Dendritic cell treated with granulocyte-macrophage colony-stimulating factor and Interleukin-4, amounts not matched to agents 40 ng/mL and 50 ng/mL, for 4 days (primary cell): ENCODE data around the gene RAB3B.

Source experiments
- H3K27ac Mint-ChIP-seq: one replicate; pipeline ENCODE4 v1.8.0; 2022; ENCODE audit warnings: mild to moderate bottlenecking, mixed read lengths
- H3K27me3 Mint-ChIP-seq: one replicate; pipeline ENCODE4 v1.8.0; 2022; ENCODE audit warnings: mild to moderate bottlenecking, mixed read lengths
- H3K36me3 Mint-ChIP-seq: one replicate; pipeline ENCODE4 v1.8.0; 2022; ENCODE audit warnings: low read depth, mixed read lengths
- H3K4me1 Mint-ChIP-seq: one replicate; pipeline ENCODE4 v1.8.0; 2022; ENCODE audit warnings: low read depth, mixed read lengths
- H3K4me3 Mint-ChIP-seq: one replicate; pipeline ENCODE4 v1.8.0; 2022; ENCODE audit warnings: mild to moderate bottlenecking, moderate library complexity, mixed read lengths
- H3K9me3 Mint-ChIP-seq: one replicate; pipeline ENCODE4 v1.8.0; 2022; ENCODE audit warnings: mixed read lengths
- intact Hi-C: fragments of 100-400 bp; cut with micrococcal nuclease; formaldehyde crosslinking; loops from one replicate; pipeline ENCODE4 v1.15.0; 2022

RAB3B gene

GRCh38 chr1:51956528-51957509, 33.7 kb downstream of the RAB3B start:
- Mint-ChIP-seq H3K4me3 (no peak overlapping the region), H3K27me3 (peaks cover 9% of the 10 kb centered on the region), H3K9me3 (no peaks in the 10 kb centered on the region), H3K27ac (no peak overlapping the region), H3K4me1 (peaks cover 5% of the 10 kb centered on the region), H3K36me3 (no peaks in the 10 kb centered on the region)
- intact Hi-C loops: no loop called here

- no peaks in the 10 kb centered on the region for H3K9me3 Mint-ChIP-seq
- H3K4me1 Mint-ChIP-seq: peaks cover 5% of the 10 kb centered on the region
- intact Hi-C loops: no loop called here
- no peak overlapping the region for H3K4me3 Mint-ChIP-seq
- no peaks in the 10 kb centered on the region for H3K36me3 Mint-ChIP-seq
- peaks cover 13% of the 10 kb centered on the region for H3K27me3 Mint-ChIP-seq
- H3K27ac Mint-ChIP-seq: no peak overlapping the region
These were observed 34.5 kb downstream of the RAB3B start for GRCh38 chr1:51955797-51956527.

- no peak overlapping the region for H3K27ac Mint-ChIP-seq
- no peak overlapping the region for H3K4me3 Mint-ChIP-seq
- no peaks in the 10 kb centered on the region for H3K36me3 Mint-ChIP-seq
- peaks cover 8% of the 10 kb centered on the region for H3K27me3 Mint-ChIP-seq
- H3K4me1 Mint-ChIP-seq: peaks cover 5% of the 10 kb centered on the region
- peaks cover 4% of the 10 kb centered on the region for H3K9me3 Mint-ChIP-seq
- intact Hi-C loops: no loop called here
These were observed 35.7 kb downstream of the RAB3B start for GRCh38 chr1:51954783-51955182.

GRCh38 chr1:51953079-51953478, 37.4 kb downstream of the RAB3B start:
- Mint-ChIP-seq H3K27me3 (peaks cover 11% of the 10 kb centered on the region), H3K36me3 (no peaks in the 10 kb centered on the region), H3K9me3 (peaks cover 7% of the 10 kb centered on the region), H3K4me1 (peaks cover 5% of the 10 kb centered on the region), H3K27ac (no peak overlapping the region), H3K4me3 (no peak overlapping the region)
- intact Hi-C loops: no loop called here

GRCh38 chr1:51952638-51953037, 37.9 kb downstream of the RAB3B start:
- Mint-ChIP-seq H3K9me3 (peaks cover 7% of the 10 kb centered on the region), H3K27me3 (peaks cover 11% of the 10 kb centered on the region), H3K27ac (no peak overlapping the region), H3K36me3 (no peaks in the 10 kb centered on the region), H3K4me1 (peaks cover 5% of the 10 kb centered on the region), H3K4me3 (no peak overlapping the region)
- intact Hi-C loops: no loop called here

- H3K27ac Mint-ChIP-seq: no peak overlapping the region
- peaks cover 5% of the 10 kb centered on the region for H3K4me1 Mint-ChIP-seq
- no peak overlapping the region for H3K4me3 Mint-ChIP-seq
- intact Hi-C loops: no loop called here
- H3K9me3 Mint-ChIP-seq: peaks cover 7% of the 10 kb centered on the region
- peaks cover 10% of the 10 kb centered on the region for H3K27me3 Mint-ChIP-seq
- H3K36me3 Mint-ChIP-seq: no peaks in the 10 kb centered on the region
These were observed 39.8 kb downstream of the RAB3B start for GRCh38 chr1:51950701-51951100.

- H3K27ac Mint-ChIP-seq: no peak overlapping the region
- H3K36me3 Mint-ChIP-seq: no peaks in the 10 kb centered on the region
- H3K9me3 Mint-ChIP-seq: peaks cover 7% of the 10 kb centered on the region
- H3K27me3 Mint-ChIP-seq: peaks cover 10% of the 10 kb centered on the region
- H3K4me1 Mint-ChIP-seq: peaks cover 5% of the 10 kb centered on the region
- intact Hi-C loops: no loop called here
- no peak overlapping the region for H3K4me3 Mint-ChIP-seq
These were observed 41.3 kb downstream of the RAB3B start for GRCh38 chr1:51949014-51949702.

GRCh38 chr1:51948491-51948915, 42.0 kb downstream of the RAB3B start:
- peaks cover 5% of the 10 kb centered on the region for H3K4me1 Mint-ChIP-seq
- peaks cover 7% of the 10 kb centered on the region for H3K9me3 Mint-ChIP-seq
- H3K36me3 Mint-ChIP-seq: no peaks in the 10 kb centered on the region
- intact Hi-C loops: no loop called here
- no peak overlapping the region for H3K4me3 Mint-ChIP-seq
- peaks cover 9% of the 10 kb centered on the region for H3K27me3 Mint-ChIP-seq
- no peak overlapping the region for H3K27ac Mint-ChIP-seq

- Mint-ChIP-seq H3K36me3 (no peaks in the 10 kb centered on the region), H3K4me3 (no peak overlapping the region), H3K9me3 (peaks cover 18% of the 10 kb centered on the region), H3K27ac (no peak overlapping the region), H3K4me1 (no peaks in the 10 kb centered on the region), H3K27me3 (peaks cover 8% of the 10 kb centered on the region)
- intact Hi-C loops: no loop called here
These were observed 44.2 kb downstream of the RAB3B start for GRCh38 chr1:51946300-51946699.

- intact Hi-C loops: no loop called here
- Mint-ChIP-seq H3K36me3 (no peaks in the 10 kb centered on the region), H3K4me3 (no peak overlapping the region), H3K27ac (no peak overlapping the region), H3K9me3 (peaks cover 24% of the 10 kb centered on the region), H3K4me1 (no peaks in the 10 kb centered on the region), H3K27me3 (peaks cover 11% of the 10 kb centered on the region)
These were observed 44.9 kb downstream of the RAB3B start for GRCh38 chr1:51945591-51945990.

GRCh38 chr1:51942281-51942680, 48.2 kb downstream of the RAB3B start:
- Mint-ChIP-seq H3K4me1 (no peaks in the 10 kb centered on the region), H3K4me3 (no peak overlapping the region), H3K36me3 (no peaks in the 10 kb centered on the region), H3K27me3 (peaks cover 6% of the 10 kb centered on the region), H3K9me3 (peaks cover 17% of the 10 kb centered on the region), H3K27ac (no peak overlapping the region)
- intact Hi-C loops: no loop called here

GRCh38 chr1:51941528-51941927, 49.0 kb downstream of the RAB3B start:
- Mint-ChIP-seq H3K9me3 (peaks cover 17% of the 10 kb centered on the region), H3K36me3 (no peaks in the 10 kb centered on the region), H3K4me3 (no peak overlapping the region), H3K4me1 (no peaks in the 10 kb centered on the region), H3K27ac (no peak overlapping the region), H3K27me3 (peaks cover 6% of the 10 kb centered on the region)
- intact Hi-C loops: no loop called here

GRCh38 chr1:51937112-51937511, 53.4 kb downstream of the RAB3B start:
- Mint-ChIP-seq H3K4me3 (no peak overlapping the region), H3K4me1 (no peaks in the 10 kb centered on the region)

GRCh38 chr1:51936531-51936930, 54.0 kb downstream of the RAB3B start:
- Mint-ChIP-seq H3K27ac (no peak overlapping the region), H3K4me3 (no peak overlapping the region), H3K27me3 (peaks cover 8% of the 10 kb centered on the region), H3K4me1 (no peaks in the 10 kb centered on the region), H3K9me3 (peaks cover 8% of the 10 kb centered on the region), H3K36me3 (no peaks in the 10 kb centered on the region)
- intact Hi-C loops: no loop called here

More at GRCh38 chr1:51937112-51937511, 53.4 kb downstream of the RAB3B start:
- peaks cover 11% of the 10 kb centered on the region for H3K27me3 Mint-ChIP-seq
- peaks cover 14% of the 10 kb centered on the region for H3K9me3 Mint-ChIP-seq
- intact Hi-C loops: no loop called here
- no peak overlapping the region for H3K27ac Mint-ChIP-seq
- H3K36me3 Mint-ChIP-seq: no peaks in the 10 kb centered on the region
